NCI-H460 (cell line): ENCODE data around the gene ERVFRD-1. TPM values are rescaled to one million over a fixed set of nuclear protein-coding genes. Genes with fewer than 3 reads are reported as not detected.
"Not testable (repeated sequence)": the region's sequence is repeated elsewhere in the genome, so short reads cannot be mapped to it uniquely, and the experiment has no call there.

Source experiments
- DNase-seq: peaks from one replicate; pipeline ENCODE4 v3.0.0-alpha.2; 2016; ENCODE audit warnings: low read depth; ENCODE audit errors: extremely low read depth
- total RNA-seq: library from RNA; depleted of rRNA; stranded (reverse); fragments of >200 nt; shearing (Covaris generic); gene quantifications from 2 replicates; pipeline ENCODE4 v1.2.3, GENCODE V29; 2014

The ERVFRD-1 gene
- total RNA-seq, 1 experiment from 2014 or later, result not detected

- no peak for DNase-seq
Measured at GRCh38 chr6:11092668-11093375, 18.7 kb downstream of the ERVFRD-1 start.

- DNase-seq, result not testable (repeated sequence)
Measured at GRCh38 chr6:11091141-11091540, 20.4 kb downstream of the ERVFRD-1 start.

DNA sequence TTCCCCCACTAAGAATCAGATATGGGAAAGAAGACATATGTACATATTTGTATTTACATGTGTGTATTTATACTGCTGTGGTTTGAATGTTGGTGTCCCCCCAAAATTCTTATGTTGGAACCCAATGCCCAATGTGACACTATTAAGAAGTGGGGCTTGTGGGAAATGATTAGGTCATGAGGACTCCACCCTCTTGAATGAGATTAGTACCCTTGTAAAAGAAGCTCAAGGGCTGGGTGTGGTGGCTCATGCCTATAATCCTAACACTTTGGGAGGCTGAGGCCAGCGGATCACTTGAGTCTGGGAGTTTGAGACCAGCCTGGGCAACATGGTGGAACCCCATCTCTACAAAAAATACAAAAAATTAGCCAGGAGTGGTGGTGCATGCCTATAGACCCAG lies 21.8 kb downstream of the ERVFRD-1 start:
- DNase-seq, result no peak

- not testable (repeated sequence) for DNase-seq
Measured at GRCh38 chr6:11087141-11087812, 24.2 kb downstream of the ERVFRD-1 start.

DNA sequence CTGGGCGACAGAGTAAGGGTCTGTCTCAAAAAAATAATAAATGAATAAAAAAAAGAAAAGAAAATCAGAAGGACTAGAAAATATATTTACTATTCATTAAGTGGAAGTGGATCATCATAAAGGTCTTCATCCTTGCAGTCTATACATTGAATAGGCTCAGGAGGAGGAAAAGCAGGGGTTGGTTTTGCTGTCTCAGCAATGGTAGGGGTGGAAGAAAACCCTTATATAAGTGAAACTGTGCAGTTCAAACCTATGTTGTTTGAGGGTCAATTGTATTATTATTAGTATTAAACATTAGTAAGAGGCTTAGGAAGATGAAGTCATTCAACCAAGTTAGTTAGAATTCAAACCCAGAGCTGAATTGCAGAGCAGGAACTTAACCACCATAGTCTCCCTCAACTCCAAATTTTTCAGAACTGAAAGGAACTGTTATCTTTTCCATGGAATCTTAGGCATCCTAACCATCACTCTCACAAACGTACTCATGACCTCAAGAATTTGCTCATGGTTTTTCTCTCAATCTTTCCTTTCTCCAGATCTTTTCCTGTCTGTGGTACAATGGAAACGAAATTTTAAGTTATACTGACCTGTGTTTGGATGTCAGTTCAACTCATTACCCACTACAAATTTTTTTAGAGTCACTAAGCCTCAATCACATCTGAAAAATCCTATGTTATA lies 25.6 kb downstream of the ERVFRD-1 start:
- DNase-seq, result no peak

GRCh38 chr6:11083956-11084355 lies 27.6 kb downstream of the ERVFRD-1 start:
- no peak for DNase-seq

- no peak for DNase-seq
Measured at GRCh38 chr6:11083491-11083890, 28.0 kb downstream of the ERVFRD-1 start.

DNA sequence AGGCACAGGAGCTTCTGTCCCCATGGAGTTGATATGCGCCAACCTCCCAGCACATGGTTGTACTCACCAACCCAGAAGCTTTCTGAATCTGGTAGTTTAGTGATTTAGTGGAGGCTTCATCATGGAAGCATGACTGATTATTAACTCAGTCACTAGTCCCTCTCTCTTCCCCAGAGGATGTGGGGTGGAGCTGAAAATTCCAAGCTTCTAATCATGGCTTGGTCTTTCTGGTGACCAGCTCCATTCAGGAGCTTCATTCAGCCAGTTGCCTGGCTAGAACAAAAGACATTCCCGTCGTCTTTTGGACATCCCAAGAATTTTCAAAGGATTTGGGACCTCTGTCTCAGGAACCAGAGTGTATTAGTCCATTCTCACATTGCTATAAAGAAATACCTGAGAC lies 31.2 kb downstream of the ERVFRD-1 start:
- no peak for DNase-seq

DNA sequence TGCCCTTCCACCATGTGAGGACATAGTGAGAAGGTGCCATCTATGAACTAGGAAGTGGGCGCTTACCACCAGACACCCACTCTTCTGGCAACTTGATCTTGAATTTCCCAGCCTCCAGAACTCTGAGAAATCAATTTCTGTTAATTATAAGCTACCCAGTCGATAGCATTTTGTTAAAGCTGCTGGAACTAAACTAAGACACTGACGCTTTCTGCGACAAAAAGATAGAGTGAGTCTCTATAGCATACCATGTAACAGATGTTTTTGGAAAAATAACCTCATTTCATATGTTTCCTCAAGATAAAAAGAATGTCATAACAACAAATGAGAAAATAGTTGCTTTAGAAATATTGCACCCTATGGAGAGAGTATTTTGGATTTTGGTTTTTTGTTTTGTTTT lies 33.3 kb downstream of the ERVFRD-1 start:
- DNase-seq, result no peak

GRCh38 chr6:11076540-11076939 lies 35.0 kb downstream of the ERVFRD-1 start:
- no peak for DNase-seq

GRCh38 chr6:11072101-11072500 lies 39.4 kb downstream of the ERVFRD-1 start:
- DNase-seq, result no peak

DNA sequence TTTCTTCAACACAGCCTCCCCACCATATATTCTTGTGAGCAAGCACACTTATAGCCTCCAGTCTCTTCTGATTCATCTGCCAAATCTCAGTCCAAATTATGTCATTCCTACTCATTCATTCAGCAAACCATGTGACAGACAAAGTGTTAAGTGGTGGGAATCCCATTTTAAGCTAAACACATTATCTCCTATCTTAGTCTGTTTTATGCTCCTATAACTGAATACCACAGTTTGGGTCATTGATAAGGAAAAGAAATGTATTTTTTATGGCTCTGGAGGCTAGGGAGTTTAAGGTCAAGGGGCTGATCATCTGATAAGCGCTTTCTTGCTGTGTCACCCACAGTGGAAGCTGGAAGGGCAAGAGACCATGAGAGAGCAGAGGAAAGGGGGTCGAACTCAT lies 41.8 kb downstream of the ERVFRD-1 start:
- DNase-seq, result no peak

DNA sequence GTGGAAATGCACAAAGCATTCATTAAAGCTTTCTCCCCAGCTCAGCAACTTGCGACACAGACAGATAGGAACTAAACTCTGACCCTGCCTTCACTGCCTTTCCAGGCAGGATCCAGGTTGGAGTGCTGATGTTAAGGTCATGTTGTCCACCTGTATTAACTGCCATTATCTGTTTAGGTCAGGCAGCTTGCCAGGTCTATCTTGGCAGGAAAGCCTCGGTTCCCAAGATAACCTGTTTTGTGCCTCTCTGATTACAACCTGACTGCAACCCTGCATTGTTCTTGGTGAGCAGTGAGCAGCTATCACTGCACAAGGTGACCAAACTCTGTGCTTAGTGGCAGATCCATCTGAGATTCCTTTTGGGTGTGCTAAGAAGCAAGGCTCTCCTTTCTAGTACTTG lies 44.2 kb downstream of the ERVFRD-1 start:
- DNase-seq, result no peak

- no peak for DNase-seq
Measured at GRCh38 chr6:11066505-11067347, 44.8 kb downstream of the ERVFRD-1 start.

- no peak for DNase-seq
Measured at GRCh38 chr6:11065436-11066202, 45.9 kb downstream of the ERVFRD-1 start.

- no peak for DNase-seq
Measured at GRCh38 chr6:11064836-11065235, 46.7 kb downstream of the ERVFRD-1 start.

GRCh38 chr6:11062715-11063114 lies 48.8 kb downstream of the ERVFRD-1 start:
- DNase-seq, result no peak

- no peak for DNase-seq
Measured at GRCh38 chr6:11062083-11062482, 49.4 kb downstream of the ERVFRD-1 start.

DNA sequence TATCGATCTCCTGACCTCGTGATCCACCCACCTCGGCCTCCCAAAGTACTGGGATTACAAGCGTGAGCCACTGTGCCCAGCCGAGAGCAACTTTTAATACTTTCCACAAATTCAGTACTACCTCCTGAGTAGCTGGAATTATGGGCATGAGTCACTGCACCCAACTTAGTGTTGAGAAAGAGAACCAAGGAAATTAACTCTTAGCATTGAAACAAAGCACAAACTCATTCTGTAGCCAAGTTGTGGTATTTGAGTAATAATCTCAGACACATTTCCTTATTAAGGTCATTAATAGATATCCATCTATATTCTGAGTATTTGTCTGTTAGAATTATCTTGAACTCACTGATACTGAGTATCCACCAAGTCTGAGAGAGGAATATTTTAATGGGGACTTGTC lies 53.1 kb downstream of the ERVFRD-1 start:
- no peak for DNase-seq

DNA sequence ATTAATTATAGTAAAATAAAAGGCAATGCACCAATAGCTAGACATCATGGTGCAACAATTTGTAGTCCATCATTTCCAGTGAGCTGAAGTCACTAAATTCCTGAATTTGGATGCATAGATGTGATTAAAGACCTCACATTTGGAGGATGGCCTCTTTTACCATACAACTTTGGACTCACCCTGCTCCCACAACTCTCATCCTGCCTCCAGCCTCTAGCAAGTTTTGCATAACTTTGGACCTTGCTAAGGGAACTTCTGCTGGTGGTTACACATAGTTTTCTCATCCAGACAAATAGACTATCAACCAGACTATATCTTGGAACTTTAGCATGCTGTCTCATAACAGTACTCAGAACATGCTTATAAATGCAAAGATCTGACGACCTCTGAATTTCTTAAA lies 54.7 kb downstream of the ERVFRD-1 start:
- no peak for DNase-seq
